ENCODE measurements around the gene HS6ST1.

DNA sequence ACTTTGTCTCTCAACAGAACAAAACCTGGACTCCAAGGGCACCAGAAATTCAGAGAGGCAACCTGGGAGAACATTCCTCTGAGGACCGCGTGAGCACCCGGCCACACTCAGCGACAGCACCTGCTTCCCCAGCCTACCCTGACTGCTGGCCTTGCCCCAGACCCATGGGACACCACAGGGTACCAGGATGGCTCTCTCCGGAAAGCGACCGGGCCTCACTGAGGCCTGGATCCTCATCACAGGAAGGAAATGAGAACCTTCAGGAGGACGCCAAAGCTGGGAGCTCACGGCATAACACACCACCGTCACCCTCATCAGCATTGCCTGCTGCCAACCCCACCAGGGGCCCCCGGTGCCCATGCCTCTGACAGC is 38.9 kb downstream of the HS6ST1 start:
- no peak for TF ChIP-seq POLR2AphosphoS5 (IDR thresholded peaks at IDR 0.05; ENCODE audit: insufficient read depth, low read depth, low read length)
- no peak for TF ChIP-seq CTCF (IDR thresholded peaks at IDR 0.05; ENCODE audit: extremely low read depth in 1 of 2, insufficient read depth in 1 of 2, low read depth in 1 of 2, low read length in 2 of 2)
- no peak for TF ChIP-seq GATA2 (IDR thresholded peaks at IDR 0.05; ENCODE audit: insufficient read depth, insufficient read length, low read depth, low read length)
- no peak for TF ChIP-seq POLR2A (IDR thresholded peaks at IDR 0.05; ENCODE audit: low read depth, low read length)
- no peak for TF ChIP-seq EZH2 (IDR thresholded peaks at IDR 0.05; ENCODE audit: borderline replicate concordance, low read depth, low read length, severe bottlenecking)
- no peak for TF ChIP-seq MYC (IDR thresholded peaks at IDR 0.05; ENCODE audit: low read depth, low read length)
